ENCODE measurements around the gene MFSD11.

DNA sequence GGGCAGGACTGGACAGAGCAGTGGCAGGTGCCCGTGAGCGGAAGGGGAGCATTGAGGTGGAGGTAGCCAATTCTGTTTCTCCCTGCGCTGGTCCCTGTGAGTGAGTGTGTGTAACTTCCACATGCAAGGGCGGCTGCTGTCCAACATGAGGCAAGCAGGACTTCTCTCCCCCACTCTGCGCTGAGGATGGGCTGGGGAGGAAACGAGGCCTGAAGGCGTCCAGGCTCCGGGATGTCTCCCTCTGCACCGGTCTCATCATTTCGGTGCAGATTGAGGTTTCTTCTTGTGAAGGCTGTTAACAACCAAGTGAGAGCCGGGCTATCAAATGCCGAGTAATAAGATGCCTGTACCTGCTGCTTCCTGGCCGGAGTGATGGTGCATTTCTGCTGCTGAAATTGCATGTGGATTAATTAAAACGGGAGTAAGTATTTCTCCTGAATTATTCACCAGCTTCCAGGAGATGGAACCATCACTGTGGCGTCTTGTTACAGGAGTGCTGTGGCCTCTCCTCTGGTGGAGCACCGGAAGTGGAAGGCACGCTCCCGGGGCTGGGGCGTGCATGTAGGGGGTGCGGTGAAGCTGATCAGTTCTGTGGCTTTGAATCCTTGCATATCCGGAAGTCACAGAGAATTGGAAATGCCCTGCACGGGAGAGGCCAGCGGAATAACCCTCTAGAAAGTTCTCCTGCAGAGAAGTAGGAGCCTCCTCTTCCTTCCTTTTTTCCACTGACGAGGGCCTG is 88.6 kb downstream of the MFSD11 start:
- TF ChIP-seq KDM5A (IDR thresholded peaks at IDR 0.05; ENCODE audit: low read length) (no peak), SIN3A (conservative IDR thresholded peaks at IDR 0.05 in 1 of 2, IDR thresholded peaks at IDR 0.05 in 1 of 2; ENCODE audit: low read depth in 1 of 2, low read length in 2 of 2) (no peak), POLR2A (IDR thresholded peaks at IDR 0.05; ENCODE audit: control extremely low read depth in 1 of 2, low read depth in 2 of 2, low read length in 2 of 2) (no peak), CHD2 (IDR thresholded peaks at IDR 0.05; ENCODE audit: low read length) (no peak), EZH2 (IDR thresholded peaks at IDR 0.05; ENCODE audit: low read depth, low read length, severe bottlenecking) (no peak)
